ENCODE results near the gene SLC38A5.
A peak's percentile ranks its signal among the peaks of the same experiment; 100 is the strongest.
"Not testable (repeated sequence)": the region's sequence is repeated elsewhere in the genome, so short reads cannot be mapped to it uniquely, and the experiment has no call there.

SLC38A5 gene

DNA sequence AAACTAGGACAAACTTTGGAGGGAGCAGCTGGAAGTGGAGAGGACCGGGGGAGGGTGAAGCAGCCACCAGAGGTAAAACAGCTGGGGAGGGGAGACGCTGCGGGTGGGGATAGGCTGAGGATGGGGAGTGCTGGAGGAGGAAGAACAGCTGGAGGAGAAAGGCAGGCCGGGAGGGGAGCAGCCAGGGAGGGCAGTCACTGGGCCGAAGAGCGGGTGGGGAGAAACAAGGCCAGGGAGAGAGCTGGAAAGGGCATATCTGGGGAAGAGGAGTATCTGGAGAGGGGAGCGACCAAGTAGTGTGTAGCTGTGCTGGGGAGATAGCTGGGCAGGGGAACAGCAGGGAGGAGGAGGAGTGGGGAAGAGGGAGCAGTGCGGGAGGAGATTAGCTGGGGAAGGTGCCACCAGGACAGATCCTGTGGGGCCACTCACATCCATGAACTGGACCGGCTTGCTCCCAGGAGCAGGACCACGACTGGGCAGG, 2.7 kb downstream of the SLC38A5 start:
- DNase-seq, result no peak

GRCh38 chrX:48466696-48467095, 3.4 kb downstream of the SLC38A5 start:
- peak; percentile 48 for DNase-seq

DNA sequence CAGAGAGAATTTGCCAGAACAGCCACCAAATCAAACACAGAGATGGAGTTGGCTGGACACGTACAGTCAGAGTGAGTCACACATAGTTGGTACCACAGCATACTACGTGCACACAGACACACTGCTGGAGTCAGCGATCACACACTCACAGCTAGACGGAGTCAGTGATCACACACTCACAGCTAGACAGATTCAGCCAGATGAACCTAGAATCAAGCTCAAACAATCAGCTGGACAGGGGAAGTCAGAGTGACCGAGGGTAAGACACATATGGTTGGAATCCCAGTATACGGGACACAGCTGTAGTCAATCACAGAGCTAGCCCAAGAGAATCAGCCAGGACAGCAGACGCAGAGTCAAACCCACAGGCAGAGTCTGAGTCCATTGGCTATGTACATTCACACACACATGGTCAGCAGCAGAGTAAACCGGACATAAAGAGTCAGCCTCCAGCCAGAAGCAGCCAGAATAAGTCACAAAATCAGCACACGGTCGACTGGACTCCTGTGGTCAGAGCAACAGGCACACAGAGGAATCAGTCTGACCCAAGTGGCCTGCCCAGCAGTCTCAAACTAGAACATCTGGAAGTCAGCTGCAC, 4.6 kb downstream of the SLC38A5 start:
- no peak for DNase-seq

DNA sequence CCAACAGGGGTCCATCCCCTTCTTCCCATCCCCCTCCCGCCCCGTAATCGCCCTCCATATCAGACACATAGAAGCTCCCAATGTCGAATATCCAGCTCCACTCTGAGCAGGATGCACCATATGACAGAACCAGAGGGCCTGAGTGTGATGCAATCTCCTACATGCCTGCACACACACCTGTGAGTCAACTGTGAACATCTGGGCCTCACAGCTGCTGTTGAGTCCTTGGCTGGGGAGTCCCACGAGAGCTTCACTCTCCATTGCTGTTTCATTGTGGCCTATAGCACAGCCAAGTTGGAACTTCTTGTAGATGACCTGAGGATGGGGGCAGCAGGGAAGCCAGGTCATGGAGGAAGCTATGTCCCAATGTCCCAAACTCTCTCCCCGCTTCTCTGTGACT, 8.2 kb downstream of the SLC38A5 start:
- no peak for DNase-seq

GRCh38 chrX:48460606-48461005, 9.5 kb downstream of the SLC38A5 start:
- DNase-seq, result no peak

DNA sequence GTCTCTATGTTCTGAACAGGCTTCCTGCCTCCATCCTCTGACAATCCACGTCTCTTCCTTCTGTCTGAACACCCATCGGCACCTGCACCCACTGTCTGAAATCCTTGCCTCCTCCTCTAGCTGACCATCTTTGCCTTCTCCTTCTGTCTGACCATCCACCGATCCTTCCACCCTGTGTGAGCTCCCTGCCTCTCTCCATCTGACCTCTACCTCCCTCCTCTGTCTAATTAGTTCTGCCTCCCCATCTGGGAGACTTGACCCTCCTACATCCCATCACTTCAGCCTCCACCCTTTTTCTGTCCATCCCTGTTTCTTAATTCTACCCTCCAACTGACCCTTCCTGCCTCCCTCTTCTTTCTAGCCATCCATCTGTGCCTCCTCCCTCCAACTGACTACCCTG, 10.0 kb downstream of the SLC38A5 start:
- no peak for DNase-seq

GRCh38 chrX:48459483-48459882, 10.6 kb downstream of the SLC38A5 start:
- DNase-seq, result no peak

- DNase-seq, result no peak
Measured at GRCh38 chrX:48458711-48459110, 11.3 kb downstream of the SLC38A5 start.

DNA sequence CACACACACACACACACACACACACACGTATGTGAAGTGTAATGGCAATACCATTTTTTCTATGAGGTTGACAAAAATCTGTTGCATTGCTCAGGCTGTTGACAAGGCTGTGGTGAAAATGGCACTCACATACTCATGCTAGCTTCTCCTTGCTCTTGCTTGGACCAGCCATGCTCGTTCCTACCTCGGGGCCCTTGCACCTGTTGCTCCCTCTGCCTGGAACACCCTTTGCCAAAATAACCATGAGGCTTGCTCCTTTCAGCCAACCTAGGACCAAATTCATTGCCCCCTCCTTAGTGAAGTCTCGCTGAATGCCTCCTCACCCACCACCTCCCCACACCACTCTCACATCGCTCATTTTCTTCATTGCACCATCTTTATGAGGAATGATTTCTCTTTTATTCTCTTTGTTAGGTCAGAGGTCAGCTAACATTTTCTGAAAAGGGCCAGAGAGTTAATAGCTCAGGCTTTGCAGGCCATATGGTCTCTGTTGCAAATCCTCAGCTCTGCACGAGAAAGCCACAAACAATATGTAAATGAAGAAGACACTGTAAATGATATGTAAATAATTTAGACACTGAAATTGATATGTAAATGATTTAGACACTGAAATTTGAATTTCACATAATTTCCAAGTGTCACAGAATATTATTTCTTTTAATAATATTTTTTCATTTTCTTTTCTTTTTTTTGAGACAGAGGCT, 13.3 kb downstream of the SLC38A5 start:
- no peak for DNase-seq

GRCh38 chrX:48451708-48452107, 18.4 kb downstream of the SLC38A5 start:
- DNase-seq, result no peak

GRCh38 chrX:48450076-48450475, 20.0 kb downstream of the SLC38A5 start:
- DNase-seq, result no peak

DNA sequence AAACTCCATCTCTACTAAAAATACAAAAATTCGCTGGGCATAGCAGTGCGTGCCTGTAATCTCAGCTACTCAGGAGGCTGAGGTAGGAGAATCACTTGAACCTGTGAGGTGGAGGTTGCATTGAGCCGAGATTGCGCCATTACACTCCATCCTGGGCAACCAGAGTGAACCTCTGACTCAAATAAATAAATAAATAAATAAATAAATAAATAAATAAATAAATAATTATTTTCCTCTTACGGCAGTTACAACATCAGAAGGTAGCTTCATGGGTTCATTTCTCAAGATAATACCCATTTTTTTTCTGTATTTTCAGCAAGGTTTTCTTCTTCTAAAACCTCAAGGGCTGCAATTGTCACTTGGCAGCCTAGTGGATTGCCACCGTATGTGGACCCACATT, 22.9 kb downstream of the SLC38A5 start:
- DNase-seq, result not testable (repeated sequence)

GRCh38 chrX:48433713-48434112, 36.3 kb downstream of the SLC38A5 start:
- not testable (repeated sequence) for DNase-seq

DNA sequence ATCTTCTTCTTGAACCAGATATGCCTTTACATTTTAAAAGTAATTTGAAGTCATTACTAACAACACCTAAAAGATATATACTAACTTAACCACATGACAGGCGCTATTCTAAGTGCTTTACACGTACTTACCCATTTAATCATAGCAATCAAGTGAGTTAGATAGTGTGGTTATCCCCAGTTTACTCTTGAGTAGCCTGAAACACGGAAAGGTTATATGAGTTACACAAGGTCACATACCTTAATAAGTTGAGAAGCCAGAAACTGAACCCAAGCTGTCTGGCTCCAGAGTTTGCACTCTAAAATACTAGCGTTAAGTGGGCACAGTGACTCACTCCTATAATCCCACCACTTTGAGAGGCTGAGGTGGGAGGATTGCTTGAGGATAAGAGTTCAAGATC, 39.9 kb downstream of the SLC38A5 start:
- not testable (repeated sequence) for DNase-seq

DNA sequence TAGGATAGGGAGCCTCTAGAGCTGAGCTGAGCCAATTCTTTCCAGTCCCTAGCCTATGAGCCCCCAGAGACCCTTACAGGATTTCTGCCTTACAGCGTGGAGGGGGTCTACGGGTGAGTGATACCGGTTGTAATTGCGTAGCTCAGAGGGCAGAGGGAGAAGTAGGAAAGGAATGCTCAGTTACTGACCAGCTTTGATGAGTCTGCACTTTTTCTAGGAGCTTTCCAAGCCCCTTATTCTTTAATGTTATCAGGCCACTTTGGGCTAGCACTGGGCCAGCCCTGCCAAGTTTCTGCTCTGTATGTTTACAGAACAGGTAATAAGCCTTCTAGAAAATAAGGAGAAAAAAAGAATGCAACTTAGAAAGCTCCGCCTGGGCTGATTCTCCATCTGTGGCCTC, 40.5 kb downstream of the SLC38A5 start:
- DNase-seq, result not testable (repeated sequence)

- DNase-seq, result not testable (repeated sequence)
Measured at GRCh38 chrX:48427027-48427716, 42.9 kb downstream of the SLC38A5 start.

- not testable (repeated sequence) for DNase-seq
Measured at GRCh38 chrX:48411860-48412259, 58.2 kb downstream of the SLC38A5 start, which contains the start of gene SSX4B. Gene SSX4B, minus strand, starts transcription at chrX:48411960. Its CDS starts 588 bp downstream, at chrX:48411372.
